22Rv1 (cell line): ENCODE measurements around the gene ETV4.
"Not testable (repeated sequence)": the region's sequence is repeated elsewhere in the genome, so short reads cannot be mapped to it uniquely, and the experiment has no call there.

Experiments used
- H3K27ac ChIP-seq: fragments of 450-650 bp; 2 replicates; pipeline ENCODE4 v1.5.1; 2017
- CTCF ChIP-seq: fragments of 450-650 bp; IDR thresholded peaks from 2 replicates; pipeline ENCODE4 v1.5.1; 2017; ENCODE audit warnings: mild to moderate bottlenecking
- ZFX ChIP-seq: fragments of 450-650 bp; IDR thresholded peaks from 2 replicates; pipeline ENCODE4 v1.6.1; 2017; ENCODE audit warnings: antibody characterized with exemption, borderline replicate concordance

ETV4 gene

GRCh38 chr17:43521389-43521788, 24.8 kb downstream of the ETV4 start:
- H3K27ac ChIP-seq, result no peak overlapping the region
- TF ChIP-seq ZFX (no peak), CTCF (no peak)

GRCh38 chr17:43517615-43518386, 28.3 kb downstream of the ETV4 start:
- TF ChIP-seq CTCF (no peak), ZFX (no peak)
- no peak overlapping the region for H3K27ac ChIP-seq

- H3K27ac ChIP-seq, result no peak overlapping the region
- TF ChIP-seq CTCF (no peak), ZFX (no peak)
Measured at GRCh38 chr17:43517161-43517560, 29.0 kb downstream of the ETV4 start.

- TF ChIP-seq CTCF, result no peak
- no peak for TF ChIP-seq ZFX
- H3K27ac ChIP-seq, result no peak overlapping the region
Measured at GRCh38 chr17:43515656-43516055, 30.5 kb downstream of the ETV4 start.

- H3K27ac ChIP-seq, result not testable (repeated sequence)
Measured at GRCh38 chr17:43511199-43511598, 34.9 kb downstream of the ETV4 start.

- not testable (repeated sequence) for H3K27ac ChIP-seq
Measured at GRCh38 chr17:43509440-43509839, 36.7 kb downstream of the ETV4 start.

- no peak overlapping the region for H3K27ac ChIP-seq
Measured at GRCh38 chr17:43490621-43491020, 55.5 kb downstream of the ETV4 start.

More at GRCh38 chr17:43490621-43491020, 55.5 kb downstream of the ETV4 start:
- TF ChIP-seq CTCF (no peak), ZFX (no peak)
